ENCODE data around the gene CDC6. TPM values are rescaled to one million over a fixed set of nuclear protein-coding genes. Genes with fewer than 3 reads are reported as not detected.
A peak's percentile ranks its signal among the peaks of the same experiment; 100 is the strongest.

The CDC6 gene
- total and polyA plus RNA-seq, 2 donors (not counting 1 experiment from before 2014, with no cell fraction given) = 0.69 to 2.2 TPM

DNA sequence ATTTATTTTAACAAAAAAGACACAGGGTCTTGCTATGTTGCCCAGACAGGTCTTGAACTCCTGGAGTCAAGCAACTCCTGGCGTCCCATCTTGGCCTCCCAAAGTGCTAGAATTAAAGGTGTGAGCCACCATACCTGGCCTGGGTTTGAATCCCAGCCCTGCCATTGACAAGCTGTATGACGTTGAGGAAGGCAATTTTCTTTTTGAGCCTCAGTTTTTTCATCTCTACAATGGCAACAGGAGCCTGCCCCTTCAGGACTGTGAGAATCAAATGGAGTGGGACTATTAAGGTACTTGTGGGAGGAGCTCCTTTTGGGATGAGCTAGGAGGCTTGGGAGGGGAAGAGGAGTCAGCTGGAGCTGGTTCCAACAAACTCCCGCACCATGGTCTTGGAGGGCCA lies 27.5 kb downstream of the CDC6 start:
- CTCF ChIA-PET = interaction anchor here (1.0 to 30.5 kb wide), 5 partner anchors 10 to 43 kb away, joined by 3 to 871 read pairs (median 5); partner anchors contain the start of gene GJD3
- Histone ChIP-seq H3K36me3 (replicated peaks in 1 of 2; ENCODE audit: control extremely low read depth in 1 of 2, control insufficient read depth in 1 of 2, extremely low read depth in 1 of 2, insufficient read depth in 2 of 2, low read length in 1 of 2) (no peaks in the 10 kb centered on the region), H2AFZ (ENCODE audit: insufficient read depth, low read depth, low read length, poor library complexity, severe bottlenecking) (no peak overlapping the region), H3K27me3 (replicated peaks in 1 of 4; ENCODE audit: control extremely low read depth in 1 of 4, control insufficient read depth in 3 of 4, insufficient read depth in 4 of 4, low read length in 3 of 4) (no peaks in the 10 kb centered on the region), H3K9me3 (ENCODE audit: control extremely low read depth in 1 of 3, control insufficient read depth in 2 of 3, insufficient read depth in 1 of 3, low read length in 2 of 3) (no peaks in the 10 kb centered on the region), H3K4me2 (replicated peaks; ENCODE audit: low read depth, low read length, poor library complexity, severe bottlenecking) (no peak overlapping the region), H3K4me3 (ENCODE audit: control extremely low read depth in 1 of 5, extremely low read depth in 1 of 5, insufficient read depth in 1 of 5, low read depth in 2 of 5, low read length in 4 of 5) (no peak overlapping the region), H4K20me1 (ENCODE audit: control insufficient read depth, insufficient read depth, low read length, poor library complexity, severe bottlenecking) (peaks cover 8% of the 10 kb centered on the region), H3K27ac (ENCODE audit: low read length in 2 of 2) (no peak overlapping the region), H3K9ac (ENCODE audit: low read length) (no peak overlapping the region), H3K4me1 (ENCODE audit: control insufficient read depth in 2 of 2, insufficient read depth in 2 of 2, low read length in 2 of 2) (peaks cover 61 to 78% of the 10 kb centered on the region in 2 donors), H3K79me2 (ENCODE audit: control insufficient read depth, insufficient read depth, low read length) (peaks cover 40% of the 10 kb centered on the region)
- DNase-seq = no peak
- Mint-ChIP-seq H3K4me1 (peaks cover 55% of the 10 kb centered on the region), H3K27ac (no peak overlapping the region), H3K4me3 (no peak overlapping the region), H3K27me3 (no peaks in the 10 kb centered on the region), H3K9me3 (ENCODE audit: insufficient read depth) (no peaks in the 10 kb centered on the region)
- POLR2A ChIA-PET = interaction anchor here (0.6 to 3.0 kb wide), 4 partner anchors 9 to 51 kb away, joined by 4 to 20 read pairs (median 12); no protein-coding TSS in a partner anchor
- intact Hi-C loops (cut with micrococcal nuclease) = no loop called here
- ATAC-seq (ENCODE audit: low read depth) = no peak
- 100% methylated on average over 2 of the region's 3 CpGs for WGBS (ENCODE audit: insufficient coverage)
- TF ChIP-seq CTCF (IDR thresholded peaks at IDR 0.05) (no peak), EZH2 (IDR thresholded peaks at IDR 0.05; ENCODE audit: borderline replicate concordance, insufficient read depth, low read depth, low read length, poor library complexity, severe bottlenecking) (no peak)

- H3K27ac Mint-ChIP-seq = peak overlapping the region; percentile 61
- DNase-seq (peak; percentile 25), ATAC-seq (ENCODE audit: low read depth) (no peak)
- Histone ChIP-seq H3K27ac (ENCODE audit: low read length in 2 of 2) (no peak overlapping the region), H3K36me3 (replicated peaks in 1 of 2; ENCODE audit: control extremely low read depth in 1 of 2, control insufficient read depth in 1 of 2, extremely low read depth in 1 of 2, insufficient read depth in 2 of 2, low read length in 1 of 2) (no peaks in the 10 kb centered on the region), H3K79me2 (ENCODE audit: control insufficient read depth, insufficient read depth, low read length) (peaks cover 47% of the 10 kb centered on the region), H3K4me2 (replicated peaks; ENCODE audit: low read depth, low read length, poor library complexity, severe bottlenecking) (no peak overlapping the region), H4K20me1 (ENCODE audit: control insufficient read depth, insufficient read depth, low read length, poor library complexity, severe bottlenecking) (peaks cover 8% of the 10 kb centered on the region), H3K9ac (ENCODE audit: low read length) (no peak overlapping the region), H3K9me3 (ENCODE audit: control extremely low read depth in 1 of 3, control insufficient read depth in 2 of 3, insufficient read depth in 1 of 3, low read length in 2 of 3) (no peaks in the 10 kb centered on the region), H3K27me3 (replicated peaks in 1 of 4; ENCODE audit: control extremely low read depth in 1 of 4, control insufficient read depth in 3 of 4, insufficient read depth in 4 of 4, low read length in 3 of 4) (no peaks in the 10 kb centered on the region), H3K4me1 (ENCODE audit: control insufficient read depth in 2 of 2, insufficient read depth in 2 of 2, low read length in 2 of 2) (peaks cover 61 to 78% of the 10 kb centered on the region in 2 donors), H2AFZ (ENCODE audit: insufficient read depth, low read depth, low read length, poor library complexity, severe bottlenecking) (no peak overlapping the region), H3K4me3 (ENCODE audit: control extremely low read depth in 1 of 5, extremely low read depth in 1 of 5, insufficient read depth in 1 of 5, low read depth in 2 of 5, low read length in 4 of 5) (no peak overlapping the region)
- H3K27me3 Mint-ChIP-seq = no peaks in the 10 kb centered on the region
- ChIA-PET CTCF (interaction anchor here (1.0 to 30.5 kb wide), 5 partner anchors 9 to 42 kb away, joined by 3 to 871 read pairs (median 5); partner anchors contain the start of gene GJD3), POLR2A (interaction anchor here (0.5 to 3.0 kb wide), 7 partner anchors 8 to 266 kb away, joined by 3 to 20 read pairs (median 8); no protein-coding TSS in a partner anchor)
- no peaks in the 10 kb centered on the region for H3K9me3 Mint-ChIP-seq (ENCODE audit: insufficient read depth)
- 89% methylated on average over 5 of the region's 9 CpGs for WGBS (ENCODE audit: insufficient coverage)
- no peak overlapping the region for H3K4me3 Mint-ChIP-seq
- intact Hi-C loops (cut with micrococcal nuclease) = no loop called here
- no peak for TF ChIP-seq EZH2 (IDR thresholded peaks at IDR 0.05; ENCODE audit: borderline replicate concordance, insufficient read depth, low read depth, low read length, poor library complexity, severe bottlenecking)
- no peak for TF ChIP-seq CTCF (IDR thresholded peaks at IDR 0.05)
- peaks cover 62% of the 10 kb centered on the region for H3K4me1 Mint-ChIP-seq
Measured at GRCh38 chr17:40315678-40316570, 28.2 kb downstream of the CDC6 start.

Measured in B cell (primary cell).